Measurements from ENCODE around the gene C19orf53.

- no peak for TF ChIP-seq PBX3 (IDR thresholded peaks at IDR 0.05; ENCODE audit: insufficient replicate concordance, low read depth, low read length)
- no peak for TF ChIP-seq POLR2A (IDR thresholded peaks at IDR 0.05; ENCODE audit: low read depth, low read length)
- no peak for TF ChIP-seq STAT3 (IDR thresholded peaks at IDR 0.05; ENCODE audit: low read depth, low read length)
- no peak for TF ChIP-seq RAD51 (IDR thresholded peaks at IDR 0.05)
- TF ChIP-seq CTCF (IDR thresholded peaks at IDR 0.05 in 2 of 3, conservative IDR thresholded peaks at IDR 0.05 in 1 of 3; ENCODE audit: control insufficient read depth in 2 of 3, extremely low read depth in 1 of 3, insufficient read depth in 1 of 3, low read depth in 3 of 3, low read length in 3 of 3), result no peak
Observed at GRCh38 chr19:13819238-13819637, 45.0 kb downstream of the C19orf53 start.

Measured in GM12878 (cell line).